ENCODE data around the gene IRX6. TPM values are rescaled to one million over a fixed set of nuclear protein-coding genes. Genes with fewer than 3 reads are reported as not detected.

The IRX6 gene
- total and polyA plus RNA-seq, 2 of the 13 experiments (the other 11 are each of a cell fraction or from before 2014, with no cell fraction given): not detected

DNA sequence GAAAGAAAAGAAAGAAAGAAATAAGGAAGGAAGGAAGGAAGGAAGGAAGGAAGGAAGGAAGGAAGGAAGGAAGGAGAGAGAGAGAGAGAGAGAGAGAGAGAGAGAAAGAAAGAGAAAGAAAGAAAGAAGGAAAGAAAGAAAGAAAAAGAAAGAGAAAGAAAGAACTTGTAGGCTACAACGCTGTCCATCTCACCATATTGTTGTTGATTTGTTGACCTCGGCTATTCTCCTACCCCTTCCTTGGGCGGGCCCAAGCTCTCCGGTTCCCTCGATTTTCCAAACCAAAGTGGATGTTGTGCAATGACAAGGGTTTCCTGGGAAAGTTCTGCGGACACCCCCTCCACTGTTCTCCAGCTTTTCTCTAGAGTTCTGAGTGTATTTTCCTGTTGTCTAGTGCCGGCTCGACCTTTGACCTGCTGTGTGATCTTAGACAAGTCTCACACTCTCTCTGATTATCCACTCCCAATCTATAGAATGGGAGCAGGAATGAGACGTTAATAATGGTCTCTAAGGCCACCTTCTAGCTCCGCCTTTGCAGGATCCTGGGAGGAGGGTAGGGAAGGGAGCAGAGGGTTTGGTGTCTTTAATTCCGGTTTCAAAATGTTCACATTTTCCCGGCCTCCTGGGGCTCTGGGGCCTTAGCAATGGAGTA, 1.6 kb downstream of the IRX6 start:
- Histone ChIP-seq H3K4me1 (ENCODE audit: insufficient read depth, low read length) (no peaks in the 10 kb centered on the region), H3K9me3 (ENCODE audit: low read length) (no peaks in the 10 kb centered on the region), H3K27ac (ENCODE audit: extremely low read length, insufficient read depth, low read length) (no peak overlapping the region), H3K9ac (ENCODE audit: insufficient read depth, low read depth, low read length) (no peak overlapping the region), H4K20me1 (ENCODE audit: insufficient read depth, low read length) (no peaks in the 10 kb centered on the region), H3K27me3 (ENCODE audit: control insufficient read depth in 1 of 2, insufficient read depth in 2 of 2, low read length in 2 of 2) (peaks cover 8 to 76% of the 10 kb centered on the region in 2 experiments; a peak in 4 of 5 replicates), H2AFZ (ENCODE audit: low read length) (no peak overlapping the region), H3K4me2 (ENCODE audit: low read depth, low read length) (no peak overlapping the region), H3K36me3 (replicated peaks in 1 of 2; ENCODE audit: control insufficient read depth in 1 of 2, insufficient read depth in 2 of 2, low read length in 2 of 2) (no peaks in the 10 kb centered on the region), H3K4me3 (replicated peaks in 1 of 3; ENCODE audit: insufficient read depth in 1 of 3, low read depth in 2 of 3, low read length in 3 of 3) (no peak overlapping the region), H3K79me2 (ENCODE audit: insufficient read depth, low read length) (no peaks in the 10 kb centered on the region)
- no peak for DNase-seq (ENCODE audit: low spot score)
- ATAC-seq: no peak
- POLR2A ChIA-PET: no interaction called here
- CTCF ChIA-PET (ENCODE audit: low intra/inter-chr PET ratio, low total read pairs): no interaction called here
- no TSS peak for BruUV-seq (replicated peaks)
- 20% methylated on average over 12 of the region's 12 CpGs for WGBS (ENCODE audit: low lambda C conversion rate)
- intact Hi-C loops (cut with micrococcal nuclease; ENCODE audit: unreplicated experiment): no loop called here
- no peak for FAIRE-seq
- TF ChIP-seq CEBPB (IDR thresholded peaks at IDR 0.05; ENCODE audit: borderline replicate concordance, low read depth, low read length) (peak; percentile 32; the same call in 1 of the 2 replicates), PHF8 (CRISPR knock-in tag; IDR thresholded peaks at IDR 0.05) (no peak), ZNF768 (CRISPR knock-in tag; IDR thresholded peaks at IDR 0.05) (peak; percentile 58; the same call in 1 of the 2 replicates), ZNF891 (CRISPR knock-in tag; IDR thresholded peaks at IDR 0.05) (no peak), MTF2 (CRISPR knock-in tag; IDR thresholded peaks at IDR 0.05; ENCODE audit: borderline replicate concordance) (no peak), TCF7 (IDR thresholded peaks at IDR 0.05; ENCODE audit: low read depth) (no peak), BRCA1 (CRISPR knock-in tag; IDR thresholded peaks at IDR 0.05) (no peak), CCAR2 (optimal IDR thresholded peaks at IDR 0.05; ENCODE audit: low read depth, low read length) (no peak), MBNL3 (CRISPR knock-in tag; conservative IDR thresholded peaks at IDR 0.05) (no peak)
- in situ Hi-C loops (cut with HindIII; ENCODE audit: extremely low pct_ligation_motif_present, low pct_unique_long_range_greater_than_20kb): no loop called here

Data from HepG2 (cell line).